ENCODE measurements around the gene AQP9. TPM values are rescaled to one million over a fixed set of nuclear protein-coding genes. Genes with fewer than 3 reads are reported as not detected.
A peak's percentile ranks its signal among the peaks of the same experiment; 100 is the strongest.

AQP9 gene
- total and polyA plus RNA-seq, 11 donors = 0.11 to 17.7 (median 0.96) TPM

- TF ChIP-seq POLR2A (IDR thresholded peaks at IDR 0.05) = no peak
- TF ChIP-seq CTCF (IDR thresholded peaks at IDR 0.05) = peak; percentile 28 to 62 (median 43)
- Histone ChIP-seq H3K9me3 (no peaks in the 10 kb centered on the region), H3K27ac (no peak overlapping the region), H3K4me3 (no peak overlapping the region), H3K36me3 (no peaks in the 10 kb centered on the region), H3K27me3 (no peaks in the 10 kb centered on the region), H3K4me1 (peaks cover 0 to 20% (median 6%) of the 10 kb centered on the region in 12 donors)
- ATAC-seq (peak; percentile 35 to 75 (median 62)), DNase-seq (no peak)
- 79 to 88% (median 81%) methylated on average over 7 of the region's 7 CpGs for WGBS, 4 donors
- intact Hi-C loops (cut with DNase I) = loop anchor here in 1 of 10 donors (2.0 kb wide), 1 partner anchor 24 kb away; no protein-coding TSS in a partner anchor
These were observed 74.8 kb downstream of the AQP9 start for GRCh38 chr15:58212909-58213526.

- Histone ChIP-seq H3K9me3 (no peaks in the 10 kb centered on the region), H3K27ac (no peak overlapping the region), H3K36me3 (no peaks in the 10 kb centered on the region), H3K4me3 (no peak overlapping the region), H3K27me3 (no peaks in the 10 kb centered on the region), H3K4me1 (peaks cover 0 to 20% (median 6%) of the 10 kb centered on the region in 12 donors)
- ATAC-seq (peak in 1 of 4 donors; percentile 21), DNase-seq (no peak)
- TF ChIP-seq CTCF (IDR thresholded peaks at IDR 0.05) = no peak
- TF ChIP-seq POLR2A (IDR thresholded peaks at IDR 0.05) = no peak
- 49 to 56% (median 52%) methylated on average over 5 of the region's 5 CpGs for WGBS, 4 donors
- intact Hi-C loops (cut with DNase I) = loop anchor here in 1 of 10 donors (2.0 kb wide), 1 partner anchor 25 kb away; no protein-coding TSS in a partner anchor
These were observed 75.6 kb downstream of the AQP9 start for GRCh38 chr15:58213587-58214338.

DNA sequence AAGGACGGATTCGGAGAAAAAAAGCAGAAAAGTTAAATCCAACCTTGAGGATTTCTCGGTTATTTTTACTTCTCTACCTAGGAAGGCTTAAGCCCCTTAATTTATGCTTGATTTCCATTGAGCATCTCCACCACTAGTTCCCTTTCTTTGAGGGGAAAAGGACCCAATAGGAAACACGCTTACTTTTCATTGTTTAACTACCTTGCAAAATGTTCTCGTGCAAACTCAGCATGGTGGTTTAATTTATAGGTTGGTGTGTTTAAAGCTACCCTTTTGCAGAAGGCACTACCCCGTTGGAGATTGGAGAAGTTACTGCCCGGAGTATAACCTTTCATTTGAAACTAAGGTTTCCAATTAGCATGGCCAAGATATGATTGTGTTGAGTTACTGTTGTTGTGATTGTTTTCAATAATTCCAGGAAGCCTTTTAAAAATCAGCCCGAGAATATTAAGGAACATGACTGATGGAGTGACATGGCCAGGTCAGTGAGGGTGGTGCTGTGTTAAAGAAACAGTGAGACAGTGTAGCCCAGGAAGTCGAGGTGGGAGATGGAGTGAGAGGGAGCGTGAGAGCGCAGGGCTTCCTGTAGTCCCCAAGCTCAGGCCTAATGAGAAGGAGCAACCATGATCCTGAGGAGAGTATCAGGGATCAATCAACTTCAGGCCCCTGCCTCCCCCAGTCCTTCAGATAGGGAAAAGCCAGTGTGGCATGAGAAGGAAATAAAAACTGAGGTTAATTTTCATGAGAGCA, 76.6 kb downstream of the AQP9 start:
- Histone ChIP-seq H3K27ac (no peak overlapping the region), H3K4me3 (no peak overlapping the region), H3K27me3 (no peaks in the 10 kb centered on the region), H3K36me3 (no peaks in the 10 kb centered on the region), H3K4me1 (peaks cover 0 to 17% (median 5%) of the 10 kb centered on the region in 12 donors), H3K9me3 (peaks cover 0 to 9% (median 0%) of the 10 kb centered on the region in 12 donors)
- 82 to 86% (median 84%) methylated on average over 11 of the region's 11 CpGs for WGBS, 4 donors
- TF ChIP-seq POLR2A (IDR thresholded peaks at IDR 0.05) (no peak), CTCF (IDR thresholded peaks at IDR 0.05) (no peak)
- DNase-seq = no peak
- intact Hi-C loops (cut with DNase I) = no loop called here
- no peak for ATAC-seq

DNA sequence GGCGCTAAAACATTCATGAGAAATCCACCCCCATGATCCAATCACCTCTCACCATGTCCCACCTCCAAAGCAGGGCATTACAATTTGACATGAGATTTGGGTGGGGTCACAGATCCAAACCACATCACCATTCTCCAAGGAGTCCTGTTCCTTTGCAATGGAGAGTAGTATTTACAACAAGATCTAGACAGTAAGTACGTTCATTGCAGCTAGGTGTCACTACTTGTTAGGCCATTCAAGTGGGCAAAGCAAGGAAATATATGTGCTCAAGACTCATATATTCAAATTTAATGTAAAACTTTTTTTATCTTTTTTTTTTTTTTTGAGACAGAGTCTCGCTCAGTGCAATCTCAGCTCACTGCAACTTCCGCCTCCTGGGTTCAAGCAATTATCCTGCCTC, 79.3 kb downstream of the AQP9 start:
- WGBS, 4 donors = 88 to 96% (median 94%) methylated on average over 4 of the region's 4 CpGs
- no peak for DNase-seq
- TF ChIP-seq POLR2A (IDR thresholded peaks at IDR 0.05) = no peak
- no peak for TF ChIP-seq CTCF (IDR thresholded peaks at IDR 0.05)

More for the DNA sequence above, 79.3 kb downstream of the AQP9 start:
- Histone ChIP-seq H3K27me3 (no peaks in the 10 kb centered on the region), H3K36me3 (no peaks in the 10 kb centered on the region), H3K27ac (no peak overlapping the region), H3K4me1 (peaks cover 0 to 16% (median 5%) of the 10 kb centered on the region in 12 donors), H3K9me3 (peaks cover 0 to 13% (median 0%) of the 10 kb centered on the region in 12 donors), H3K4me3 (no peak overlapping the region)
- intact Hi-C loops (cut with DNase I) = no loop called here
- ATAC-seq = no peak
